HG03025 (cell line): ENCODE data around the gene TMEFF2.
"Not testable (repeated sequence)": the region's sequence is repeated elsewhere in the genome, so short reads cannot be mapped to it uniquely, and the experiment has no call there.

Experiments
- ATAC-seq: cut with Tn5 transposase; IDR thresholded peaks from one replicate; pipeline ENCODE4 v1.9.1; 2021; ENCODE audit warnings: mild to moderate bottlenecking, moderate library complexity; ENCODE audit not compliant: unreplicated experiment, low FRiP score

Gene TMEFF2

GRCh38 chr2:191942739-191943103 is 252.0 kb downstream of the TMEFF2 start:
- no peak for ATAC-seq

GRCh38 chr2:191942090-191942738 is 252.5 kb downstream of the TMEFF2 start:
- no peak for ATAC-seq

DNA sequence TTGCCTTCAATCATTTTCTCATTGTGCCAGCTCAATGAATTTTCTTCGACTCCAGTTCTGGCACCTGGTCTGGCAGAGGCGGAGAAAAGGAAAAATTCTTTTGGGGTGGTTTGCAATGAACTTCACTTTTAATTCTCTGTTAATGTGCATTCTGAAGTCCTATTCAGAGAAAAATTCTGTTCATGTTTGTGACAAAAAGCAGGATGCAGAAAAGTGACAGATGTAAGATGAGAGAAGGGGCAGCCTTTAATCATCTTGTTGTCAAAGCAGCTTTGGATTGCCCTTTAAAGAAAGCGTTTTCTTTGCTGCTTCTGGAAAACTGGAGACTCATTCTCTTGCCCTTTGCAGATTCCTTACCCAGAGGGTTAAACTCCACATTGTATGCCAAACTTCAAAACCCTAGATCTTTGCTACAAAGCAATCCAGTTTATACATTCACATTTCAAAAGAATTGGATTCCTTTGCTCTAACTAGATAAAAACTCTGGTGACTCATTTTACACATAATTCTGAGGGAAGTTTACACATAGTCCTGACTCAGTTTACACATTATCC is 253.3 kb downstream of the TMEFF2 start:
- no peak for ATAC-seq

GRCh38 chr2:191938779-191939178 is 256.0 kb downstream of the TMEFF2 start:
- ATAC-seq = no peak

DNA sequence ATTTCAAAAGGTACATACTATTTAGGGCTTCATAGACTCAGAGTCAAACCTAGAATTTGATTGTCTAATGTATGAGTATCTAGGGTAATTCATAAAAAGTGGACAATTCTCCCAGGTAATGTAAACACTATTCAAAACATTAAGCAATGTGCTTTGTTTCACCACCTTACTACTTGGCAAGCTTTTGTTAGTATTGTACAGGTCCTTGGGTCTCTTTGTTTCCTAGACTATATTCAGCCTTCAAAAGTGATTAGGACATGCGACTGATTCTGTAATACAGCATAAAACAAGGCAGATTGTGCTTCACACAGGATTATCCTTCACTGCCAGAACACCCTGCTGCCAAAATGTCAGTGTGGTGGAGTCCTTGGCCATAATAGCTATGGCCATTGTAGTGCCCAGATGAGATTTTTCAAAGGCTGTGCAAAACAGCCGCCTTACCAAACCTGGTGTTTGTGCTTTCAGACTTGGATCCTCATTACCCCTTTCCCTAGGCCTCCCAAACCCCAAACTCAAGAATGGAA is 257.8 kb downstream of the TMEFF2 start:
- no peak for ATAC-seq

GRCh38 chr2:191935247-191935646 is 259.5 kb downstream of the TMEFF2 start:
- no peak for ATAC-seq

DNA sequence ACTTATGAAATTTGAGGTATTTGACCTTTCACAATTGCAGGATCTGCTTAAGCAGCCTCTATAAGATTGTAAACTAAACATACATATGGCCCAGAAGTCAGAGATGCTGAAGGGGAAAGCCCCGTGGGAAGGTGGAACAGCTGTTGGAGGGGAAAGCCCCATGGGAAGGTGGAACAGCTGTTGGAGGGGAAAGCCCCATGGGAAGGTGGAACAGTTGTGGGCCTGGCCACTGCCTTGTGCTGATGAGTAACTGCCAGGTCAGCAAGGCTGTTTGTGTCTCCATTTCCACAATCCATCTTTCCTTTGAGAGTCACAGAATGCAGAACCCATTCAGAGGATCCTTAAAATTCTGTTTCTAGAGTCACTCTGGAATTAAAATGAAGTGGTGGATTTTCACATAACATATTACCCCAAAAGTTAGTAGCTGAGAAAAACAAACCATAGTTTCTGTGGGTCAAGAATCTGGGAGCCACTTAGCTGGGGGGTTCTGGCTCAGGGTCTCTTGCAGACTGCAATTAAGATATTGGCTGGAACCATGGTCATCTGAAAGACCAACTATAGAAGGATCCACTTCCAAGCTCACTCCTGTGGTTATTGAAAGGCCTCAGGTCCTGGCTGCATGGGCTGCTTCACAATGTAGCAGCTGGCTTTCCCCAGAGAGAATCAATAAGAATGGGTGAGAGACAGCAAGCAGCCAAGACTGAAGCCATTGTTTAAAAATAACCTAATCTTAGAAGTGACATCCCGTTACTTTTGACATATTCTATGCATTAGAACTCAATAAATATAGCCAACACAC is 261.2 kb downstream of the TMEFF2 start:
- peak; percentile 79 for ATAC-seq

GRCh38 chr2:191932286-191932685 is 262.4 kb downstream of the TMEFF2 start:
- no peak for ATAC-seq

GRCh38 chr2:191931329-191931728 is 263.4 kb downstream of the TMEFF2 start:
- no peak for ATAC-seq

DNA sequence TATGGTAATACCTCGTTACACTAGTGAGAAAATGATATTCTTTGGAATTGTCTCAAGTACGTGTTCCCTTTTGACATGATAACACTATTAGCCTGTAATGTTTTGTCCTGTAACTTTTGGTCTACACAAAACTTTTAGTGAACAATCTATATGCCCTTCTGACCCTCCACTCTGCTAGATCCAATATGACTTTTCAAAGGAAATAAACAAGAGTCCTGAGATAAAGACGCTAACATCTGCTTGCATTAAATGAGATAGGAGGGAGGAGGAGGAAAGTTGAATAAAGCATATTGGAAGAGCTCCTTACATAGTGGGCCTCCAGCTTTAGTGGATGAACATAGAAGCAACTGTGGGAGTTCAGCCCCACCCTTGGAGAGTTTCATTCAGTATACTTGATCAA is 264.5 kb downstream of the TMEFF2 start:
- no peak for ATAC-seq

DNA sequence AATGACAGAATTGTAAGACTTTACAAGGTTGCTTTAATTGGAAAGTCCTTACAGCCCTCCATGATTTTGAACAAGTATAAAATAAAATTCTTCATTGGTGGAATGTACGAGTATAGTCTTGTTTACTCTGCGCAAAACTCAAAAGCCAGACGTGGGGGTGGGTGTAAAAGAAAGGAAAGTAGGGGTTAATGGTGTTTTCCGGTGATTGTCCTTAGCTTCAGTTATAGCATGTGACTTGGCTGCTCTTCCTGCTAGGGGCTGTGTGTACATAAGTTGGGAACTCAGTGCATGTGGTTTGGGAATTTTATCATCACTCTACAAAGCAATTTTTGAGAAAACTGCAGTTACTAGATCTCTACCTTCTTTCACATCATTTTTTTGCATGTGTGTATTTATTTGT is 265.4 kb downstream of the TMEFF2 start:
- no peak for ATAC-seq

DNA sequence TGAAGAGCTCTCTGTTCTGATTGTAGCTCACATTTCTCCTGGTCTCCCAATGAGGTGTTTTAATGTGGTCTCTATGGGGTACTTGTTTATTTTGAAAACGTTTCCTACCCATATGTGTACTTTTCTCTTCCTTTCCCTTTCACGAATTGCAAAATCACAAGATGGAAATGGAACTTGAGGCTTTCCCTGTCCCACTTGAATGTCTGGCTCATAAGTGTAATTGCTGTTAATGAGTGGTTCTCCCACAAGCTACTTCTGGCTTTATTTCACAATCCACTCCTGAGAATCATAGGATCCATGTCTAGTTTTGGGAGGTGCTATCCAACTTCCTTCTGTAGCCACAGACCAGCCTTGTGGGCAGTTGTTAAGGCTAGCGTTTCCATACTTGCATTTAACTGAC is 266.7 kb downstream of the TMEFF2 start:
- no peak for ATAC-seq

DNA sequence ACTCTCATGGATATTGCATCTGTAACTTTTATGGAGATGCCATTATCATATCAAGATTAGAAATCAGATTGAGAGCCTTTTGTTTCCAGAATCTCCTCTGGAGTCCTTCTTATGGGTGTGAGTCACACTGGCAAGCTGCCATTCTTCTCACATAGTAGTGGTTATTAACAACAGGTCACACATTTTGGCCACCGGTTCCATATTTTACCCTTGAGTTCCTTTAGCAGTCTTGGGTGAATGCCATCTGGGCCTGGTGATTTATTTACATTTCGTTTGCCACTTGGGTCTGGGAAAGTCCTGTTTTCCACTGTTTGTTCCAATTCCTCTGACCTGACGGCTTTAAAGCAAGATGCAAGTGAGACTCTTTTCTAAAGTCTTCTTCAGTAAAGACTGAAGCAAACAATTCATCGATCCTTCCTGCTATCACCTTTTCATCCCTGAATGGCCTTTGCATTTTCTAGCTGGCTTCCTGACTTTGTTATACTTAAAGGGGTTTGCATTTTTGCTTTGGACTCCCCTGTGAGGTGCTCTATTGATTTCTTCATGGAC is 267.3 kb downstream of the TMEFF2 start:
- no peak for ATAC-seq

GRCh38 chr2:191926671-191927070 is 268.1 kb downstream of the TMEFF2 start:
- no peak for ATAC-seq

GRCh38 chr2:191923652-191923997 is 271.1 kb downstream of the TMEFF2 start:
- no peak for ATAC-seq

DNA sequence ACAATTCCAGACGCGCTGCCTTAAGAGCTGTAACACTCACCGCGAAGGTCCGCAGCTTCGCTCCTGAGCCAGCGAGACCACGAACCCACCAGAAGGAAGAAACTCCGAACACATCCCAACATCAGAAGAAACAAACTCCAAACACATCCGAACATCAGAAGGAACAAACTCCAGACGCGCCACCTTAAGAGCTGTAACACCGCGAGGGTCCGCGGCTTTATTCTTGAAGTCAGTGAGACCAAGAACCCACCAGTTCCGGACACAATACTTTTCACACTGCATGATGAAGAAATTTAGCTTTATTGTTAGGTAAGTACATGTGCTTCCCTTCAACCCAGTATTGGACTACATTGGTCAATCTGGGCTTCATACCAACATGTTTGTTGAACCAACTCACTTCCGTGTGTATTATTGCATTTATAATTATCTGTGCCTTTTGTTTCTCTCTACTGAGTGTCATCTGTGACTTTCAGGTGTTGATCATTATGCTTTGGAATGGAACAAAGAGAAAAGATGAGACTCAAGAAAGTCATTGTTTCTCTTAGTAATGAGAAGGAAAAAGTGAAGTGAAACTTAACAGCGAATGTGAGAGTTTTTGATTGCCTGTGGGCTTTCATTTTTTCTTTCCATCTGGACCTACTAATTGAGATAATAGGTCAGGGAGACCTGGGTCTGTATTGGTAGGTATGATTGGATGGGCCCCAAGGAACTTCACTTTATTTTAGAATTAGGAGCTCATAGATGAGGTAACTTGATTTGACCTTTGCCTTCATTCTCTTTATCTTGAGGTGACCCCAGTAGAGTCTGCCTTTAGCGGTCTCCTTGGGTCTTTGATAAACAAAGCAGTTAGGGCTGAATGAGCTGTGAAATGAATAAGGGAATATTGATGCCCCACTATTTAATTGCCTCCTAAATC is 271.7 kb downstream of the TMEFF2 start:
- peak; percentile 96 for ATAC-seq

DNA sequence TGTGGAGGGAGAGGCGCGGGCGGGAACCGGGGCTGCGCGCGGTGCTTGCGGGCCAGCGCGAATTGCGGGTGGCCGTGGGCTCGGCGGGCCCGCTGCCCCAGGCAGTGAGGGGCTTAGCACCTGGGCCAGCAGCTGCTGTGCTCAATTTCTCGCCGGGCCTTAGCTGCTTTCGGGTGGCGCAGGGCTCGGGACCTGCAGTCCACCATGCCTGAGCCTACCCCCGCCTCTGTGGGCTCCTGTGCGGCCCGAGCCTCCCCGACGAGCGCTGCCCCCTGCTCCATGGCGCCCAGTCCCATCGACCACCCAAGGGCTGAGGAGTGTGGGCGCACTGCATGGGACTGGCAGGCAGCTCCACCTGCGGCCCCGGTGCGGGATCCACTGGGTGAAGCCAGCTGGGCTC is 273.1 kb downstream of the TMEFF2 start:
- ATAC-seq = not testable (repeated sequence)

- no peak for ATAC-seq
Observed at GRCh38 chr2:191920502-191920901, 274.2 kb downstream of the TMEFF2 start.

GRCh38 chr2:191917967-191918651 is 276.6 kb downstream of the TMEFF2 start:
- ATAC-seq = no peak

DNA sequence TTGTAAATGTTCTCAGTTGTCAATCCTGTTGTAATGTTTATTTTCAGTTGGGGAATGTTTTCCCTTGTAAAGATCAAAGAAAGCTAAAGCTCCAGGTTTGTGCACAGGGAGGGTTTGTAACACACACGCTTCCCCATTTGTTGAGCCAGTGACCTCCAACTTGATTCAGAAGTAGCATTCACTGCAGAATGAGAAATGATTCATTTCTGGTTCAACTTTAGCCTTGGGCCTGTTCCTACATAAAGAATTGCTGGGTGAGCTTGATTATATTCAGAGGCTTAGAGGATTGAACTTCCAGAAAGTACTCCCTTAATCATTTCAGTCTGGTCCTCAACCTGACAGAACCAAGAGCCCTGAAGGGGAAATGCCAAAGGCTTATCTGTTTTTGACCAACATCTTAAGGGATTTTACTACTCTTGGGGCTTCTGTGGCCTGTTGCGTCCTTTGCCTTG is 277.3 kb downstream of the TMEFF2 start:
- ATAC-seq = no peak
